ENCODE data around the gene ACER2.

Gene ACER2

GRCh38 chr9:19497276-19497675, 88.5 kb downstream of the ACER2 start:
- in situ Hi-C loops (cut with MboI; ENCODE audit: low pct_unique_long_range_greater_than_20kb, low sequenced_read_pairs), result loop anchor here (25.0 kb wide), 1 partner anchor 415 kb away; no protein-coding TSS in a partner anchor
- no peak for DNase-seq

- no peak for DNase-seq
- in situ Hi-C loops (cut with MboI; ENCODE audit: low pct_unique_long_range_greater_than_20kb, low sequenced_read_pairs), result loop anchor here (25.0 kb wide), 1 partner anchor 414 kb away; no protein-coding TSS in a partner anchor
Observed at GRCh38 chr9:19498015-19498414, 89.2 kb downstream of the ACER2 start.

All from KBM-7 (cell line).